Retinal pigment epithelial cell (primary cell): ENCODE data around the gene HBG2.

ENCODE experiments used
- DNase-seq: peaks from one replicate; pipeline ENCODE4 v3.0.0-alpha.2; 2010; ENCODE audit warnings: low read depth
- H3K4me3 ChIP-seq: 2 replicates; pipeline ENCODE4 v1.5.1; 2011; ENCODE audit warnings: mild to moderate bottlenecking, low read length, control low read depth, moderate library complexity
- CTCF ChIP-seq: conservative IDR thresholded peaks from 2 replicates; pipeline ENCODE4 v1.5.1; 2011; ENCODE audit warnings: low read depth, low read length, control low read depth, inconsistent platforms

Gene HBG2

GRCh38 chr11:5247472-5248192 lies 6.9 kb downstream of the HBG2 start:
- no peak for DNase-seq
- no peak overlapping the region for H3K4me3 ChIP-seq
- no peak for TF ChIP-seq CTCF

GRCh38 chr11:5246772-5247471 lies 7.7 kb downstream of the HBG2 start:
- no peak for DNase-seq
- no peak overlapping the region for H3K4me3 ChIP-seq
- no peak for TF ChIP-seq CTCF

- H3K4me3 ChIP-seq = no peak overlapping the region
- no peak for TF ChIP-seq CTCF
- DNase-seq = no peak
These were observed 9.4 kb downstream of the HBG2 start for GRCh38 chr11:5245155-5245554.

GRCh38 chr11:5243816-5244180 lies 10.8 kb downstream of the HBG2 start:
- no peak for DNase-seq
- TF ChIP-seq CTCF = no peak
- H3K4me3 ChIP-seq = no peak overlapping the region

GRCh38 chr11:5242933-5243815 lies 11.4 kb downstream of the HBG2 start:
- H3K4me3 ChIP-seq = no peak overlapping the region
- peak; percentile 7 for DNase-seq
- no peak for TF ChIP-seq CTCF

GRCh38 chr11:5242208-5242607 lies 12.4 kb downstream of the HBG2 start:
- H3K4me3 ChIP-seq = no peak overlapping the region
- DNase-seq = no peak
- TF ChIP-seq CTCF = no peak
